ENCODE data around the gene CA5A.
"Not testable (repeated sequence)": the region's sequence is repeated elsewhere in the genome, so short reads cannot be mapped to it uniquely, and the experiment has no call there.

CA5A gene

GRCh38 chr16:87896176-87896890, 40.0 kb downstream of the CA5A start:
- not testable (repeated sequence) for DNase-seq (ENCODE audit: low read depth in 3 of 3)

GRCh38 chr16:87895641-87896141, 40.6 kb downstream of the CA5A start:
- peak; percentile 60 to 73 (median 71) for DNase-seq (ENCODE audit: low read depth in 3 of 3)

- DNase-seq (ENCODE audit: low read depth in 3 of 3), result not testable (repeated sequence)
Measured at GRCh38 chr16:87894005-87894404, 42.3 kb downstream of the CA5A start.

GRCh38 chr16:87891764-87892163, 44.6 kb downstream of the CA5A start:
- DNase-seq (ENCODE audit: low read depth in 3 of 3), result no peak

GRCh38 chr16:87889762-87890161, 46.6 kb downstream of the CA5A start:
- DNase-seq (ENCODE audit: low read depth in 3 of 3), result not testable (repeated sequence)

- DNase-seq (ENCODE audit: low read depth in 3 of 3), result not testable (repeated sequence)
Measured at GRCh38 chr16:87888346-87888745, 48.0 kb downstream of the CA5A start.

- not testable (repeated sequence) for DNase-seq (ENCODE audit: low read depth in 3 of 3)
Measured at GRCh38 chr16:87887931-87888330, 48.4 kb downstream of the CA5A start.

GRCh38 chr16:87885371-87885967, 50.9 kb downstream of the CA5A start:
- not testable (repeated sequence) for DNase-seq (ENCODE audit: low read depth in 3 of 3)

GRCh38 chr16:87882436-87883019, 53.8 kb downstream of the CA5A start:
- no peak for DNase-seq (ENCODE audit: low read depth in 3 of 3)

GRCh38 chr16:87881324-87882200, 54.8 kb downstream of the CA5A start:
- no peak for DNase-seq (ENCODE audit: low read depth in 3 of 3)

GRCh38 chr16:87880117-87880696, 56.1 kb downstream of the CA5A start:
- no peak for DNase-seq (ENCODE audit: low read depth in 3 of 3)

GRCh38 chr16:87879411-87880013, 56.8 kb downstream of the CA5A start:
- DNase-seq (ENCODE audit: low read depth in 3 of 3), result not testable (repeated sequence)

GRCh38 chr16:87878704-87879103, 57.6 kb downstream of the CA5A start:
- no peak for DNase-seq (ENCODE audit: low read depth in 3 of 3)

GRCh38 chr16:87877942-87878507, 58.3 kb downstream of the CA5A start:
- DNase-seq (ENCODE audit: low read depth in 3 of 3), result no peak

- DNase-seq (ENCODE audit: low read depth in 3 of 3), result peak; percentile 54 to 84 (median 81)
Measured at GRCh38 chr16:87874639-87875427, 61.5 kb downstream of the CA5A start.

GRCh38 chr16:87870418-87871291, 65.7 kb downstream of the CA5A start:
- DNase-seq (ENCODE audit: low read depth in 3 of 3), result not testable (repeated sequence)

- DNase-seq (ENCODE audit: low read depth in 3 of 3), result not testable (repeated sequence)
Measured at GRCh38 chr16:87869879-87870417, 66.4 kb downstream of the CA5A start.

GRCh38 chr16:87869061-87869878, 67.1 kb downstream of the CA5A start, which contains the start of gene SLC7A5:
Gene SLC7A5 (minus strand): TSS chr16:87869507. CDS start chr16:87869422, 85 bp downstream.
- peak; percentile 88 to 93 (median 89) for DNase-seq (ENCODE audit: low read depth in 3 of 3)

All from stimulated activated CD4-positive, alpha-beta T cell treated with anti-CD3 and anti-CD28 coated beads, TNF-alpha, amount 100 ng/mL, for 4 hours (primary cell).